HCT116 (cell line): ENCODE data around the gene GFPT1.

Experiments
- CEBPB ChIP-seq: IDR thresholded peaks from 2 replicates; pipeline ENCODE4 v1.6.1; 2012; ENCODE audit warnings: low read depth
- ELF1 ChIP-seq: IDR thresholded peaks from 2 replicates; pipeline ENCODE4 v1.6.1; 2012; ENCODE audit warnings: low read depth, borderline replicate concordance
- EZH2 ChIP-seq: fragments of 200-600 bp; sonication (generic); IDR thresholded peaks from 2 replicates; pipeline ENCODE4 v1.6.1; 2017; ENCODE audit warnings: antibody characterized with exemption, mixed run types
- MAX ChIP-seq: IDR thresholded peaks from 2 replicates; pipeline ENCODE4 v1.6.1; 2012
- POLR2AphosphoS5 ChIP-seq: IDR thresholded peaks from 2 replicates; pipeline ENCODE4 v1.6.1; 2011; ENCODE audit warnings: mild to moderate bottlenecking, low read depth, low read length, moderate library complexity
- REST ChIP-seq: IDR thresholded peaks from 2 replicates; pipeline ENCODE4 v1.6.1; 2012; ENCODE audit warnings: low read depth
- SIN3A ChIP-seq: IDR thresholded peaks from 2 replicates; pipeline ENCODE4 v1.6.1; 2012; ENCODE audit warnings: low read depth
- TCF7L2 ChIP-seq: IDR thresholded peaks from 2 replicates; pipeline ENCODE4 v1.7.0; 2011; ENCODE audit warnings: borderline replicate concordance, inconsistent platforms; ENCODE audit not compliant: insufficient read depth, insufficient read length; ENCODE audit errors: extremely low read depth
- ZNF274 ChIP-seq: fragments of 200-500 bp; sonication (Bioruptor generic); IDR thresholded peaks from 2 replicates; pipeline ENCODE4 v1.6.1; 2014; ENCODE audit warnings: mild to moderate bottlenecking, low read depth, low read length, inconsistent platforms
- TF ChIP-seq, protein P1 (sequence below), 3 experiments: fragments of 200-600 bp in 1 of 3; sonication (generic) in 1 of 3; IDR thresholded peaks in 2 of 3; conservative IDR thresholded peaks in 1 of 3; 2 replicates each; pipeline ENCODE4 v1.5.1; 2012 to 2017; ENCODE audit warnings: low read depth in 2 of 3, low read length in 2 of 3, antibody characterized with exemption in 1 of 3, borderline replicate concordance in 1 of 3, control low read depth in 1 of 3, mild to moderate bottlenecking in 1 of 3, mixed read lengths in 1 of 3, mixed run types in 1 of 3, moderate library complexity in 1 of 3; ENCODE audit not compliant: insufficient read depth in 1 of 3
- TF ChIP-seq, protein P2 (sequence below): IDR thresholded peaks from 2 replicates; pipeline ENCODE4 v1.6.1; 2011; ENCODE audit warnings: mild to moderate bottlenecking, low read length, moderate library complexity; ENCODE audit not compliant: insufficient replicate concordance; ENCODE audit errors: extremely low read depth

DNA sequence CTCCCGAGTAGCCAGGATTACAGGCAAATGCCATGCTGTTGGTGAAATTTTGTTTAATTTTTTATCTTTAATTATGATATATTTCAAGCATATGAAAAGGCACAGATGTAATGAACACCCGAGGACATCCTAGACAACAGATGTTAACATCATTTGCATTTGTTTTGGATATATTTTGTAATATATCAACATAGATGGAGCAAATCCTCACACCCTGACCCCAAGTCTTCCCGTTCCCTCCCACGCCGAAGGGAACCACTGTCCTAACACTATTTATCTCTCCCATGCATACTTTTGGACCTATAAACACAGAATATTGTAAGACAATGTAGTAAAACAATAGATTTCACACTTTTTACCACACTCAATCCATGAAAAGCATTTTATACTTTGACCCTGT lies 99.5 kb downstream of the GFPT1 start:
- TF ChIP-seq EZH2 (no peak), POLR2AphosphoS5 (no peak), ELF1 (no peak), ZNF274 (no peak), MAX (no peak), TCF7L2 (no peak), SIN3A (no peak), CEBPB (no peak), REST (no peak)
- TF ChIP-seq, protein P1, sequence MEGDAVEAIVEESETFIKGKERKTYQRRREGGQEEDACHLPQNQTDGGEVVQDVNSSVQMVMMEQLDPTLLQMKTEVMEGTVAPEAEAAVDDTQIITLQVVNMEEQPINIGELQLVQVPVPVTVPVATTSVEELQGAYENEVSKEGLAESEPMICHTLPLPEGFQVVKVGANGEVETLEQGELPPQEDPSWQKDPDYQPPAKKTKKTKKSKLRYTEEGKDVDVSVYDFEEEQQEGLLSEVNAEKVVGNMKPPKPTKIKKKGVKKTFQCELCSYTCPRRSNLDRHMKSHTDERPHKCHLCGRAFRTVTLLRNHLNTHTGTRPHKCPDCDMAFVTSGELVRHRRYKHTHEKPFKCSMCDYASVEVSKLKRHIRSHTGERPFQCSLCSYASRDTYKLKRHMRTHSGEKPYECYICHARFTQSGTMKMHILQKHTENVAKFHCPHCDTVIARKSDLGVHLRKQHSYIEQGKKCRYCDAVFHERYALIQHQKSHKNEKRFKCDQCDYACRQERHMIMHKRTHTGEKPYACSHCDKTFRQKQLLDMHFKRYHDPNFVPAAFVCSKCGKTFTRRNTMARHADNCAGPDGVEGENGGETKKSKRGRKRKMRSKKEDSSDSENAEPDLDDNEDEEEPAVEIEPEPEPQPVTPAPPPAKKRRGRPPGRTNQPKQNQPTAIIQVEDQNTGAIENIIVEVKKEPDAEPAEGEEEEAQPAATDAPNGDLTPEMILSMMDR (IDR thresholded peaks at IDR 0.05 in 2 of 3, conservative IDR thresholded peaks at IDR 0.05 in 1 of 3; ENCODE audit: borderline replicate concordance in 1 of 3, insufficient read depth in 1 of 3, low read depth in 2 of 3, low read length in 2 of 3), result no peak
- TF ChIP-seq, protein P2, sequence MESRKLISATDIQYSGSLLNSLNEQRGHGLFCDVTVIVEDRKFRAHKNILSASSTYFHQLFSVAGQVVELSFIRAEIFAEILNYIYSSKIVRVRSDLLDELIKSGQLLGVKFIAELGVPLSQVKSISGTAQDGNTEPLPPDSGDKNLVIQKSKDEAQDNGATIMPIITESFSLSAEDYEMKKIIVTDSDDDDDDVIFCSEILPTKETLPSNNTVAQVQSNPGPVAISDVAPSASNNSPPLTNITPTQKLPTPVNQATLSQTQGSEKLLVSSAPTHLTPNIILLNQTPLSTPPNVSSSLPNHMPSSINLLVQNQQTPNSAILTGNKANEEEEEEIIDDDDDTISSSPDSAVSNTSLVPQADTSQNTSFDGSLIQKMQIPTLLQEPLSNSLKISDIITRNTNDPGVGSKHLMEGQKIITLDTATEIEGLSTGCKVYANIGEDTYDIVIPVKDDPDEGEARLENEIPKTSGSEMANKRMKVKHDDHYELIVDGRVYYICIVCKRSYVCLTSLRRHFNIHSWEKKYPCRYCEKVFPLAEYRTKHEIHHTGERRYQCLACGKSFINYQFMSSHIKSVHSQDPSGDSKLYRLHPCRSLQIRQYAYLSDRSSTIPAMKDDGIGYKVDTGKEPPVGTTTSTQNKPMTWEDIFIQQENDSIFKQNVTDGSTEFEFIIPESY, result no peak
